ENCODE data around the gene SPATA31D4. TPM values are rescaled to one million over a fixed set of nuclear protein-coding genes. Genes with fewer than 3 reads are reported as not detected.
"Not testable (repeated sequence)": the region's sequence is repeated elsewhere in the genome, so short reads cannot be mapped to it uniquely, and the experiment has no call there.

SPATA31D4 gene
- total RNA-seq (2012; rRNA removed) = not detected in 2 replicates

- not testable (repeated sequence) for H3K4me3 ChIP-seq (ENCODE audit: low read length); H3K36me3 ChIP-seq (ENCODE audit: insufficient read depth, low read length); H3K4me2 ChIP-seq (ENCODE audit: low read length); H3K9me3 ChIP-seq (replicated peaks; ENCODE audit: low read length); H3K4me1 ChIP-seq (ENCODE audit: control insufficient read depth, insufficient read depth, low read length); H3K27me3 ChIP-seq (ENCODE audit: control insufficient read depth, insufficient read depth, low read length); H3K9ac ChIP-seq (ENCODE audit: low read depth, low read length)
Observed at GRCh38 chr9:81928305-81928704, at the start of gene SPATA31D4. TSS of gene SPATA31D4 (plus strand) at chr9:81928428. CDS start at chr9:81928514, 86 bp downstream.

- Histone ChIP-seq H3K9ac (ENCODE audit: low read depth, low read length) (no peak overlapping the region), H3K36me3 (ENCODE audit: insufficient read depth, low read length) (no peaks in the 10 kb centered on the region), H3K9me3 (replicated peaks; ENCODE audit: low read length) (no peaks in the 10 kb centered on the region), H3K4me1 (ENCODE audit: control insufficient read depth, insufficient read depth, low read length) (peaks cover 11% of the 10 kb centered on the region), H3K4me2 (ENCODE audit: low read length) (no peak overlapping the region), H3K27me3 (ENCODE audit: control insufficient read depth, insufficient read depth, low read length) (no peaks in the 10 kb centered on the region), H3K4me3 (ENCODE audit: low read length) (no peak overlapping the region)
Observed at GRCh38 chr9:81878530-81878929, 49.7 kb upstream of the SPATA31D4 start.

GRCh38 chr9:81879501-81879916 lies 48.7 kb upstream of the SPATA31D4 start:
- Histone ChIP-seq H3K9me3 (replicated peaks; ENCODE audit: low read length) (no peaks in the 10 kb centered on the region), H3K27me3 (ENCODE audit: control insufficient read depth, insufficient read depth, low read length) (no peaks in the 10 kb centered on the region), H3K36me3 (ENCODE audit: insufficient read depth, low read length) (no peaks in the 10 kb centered on the region), H3K9ac (ENCODE audit: low read depth, low read length) (no peak overlapping the region), H3K4me3 (ENCODE audit: low read length) (no peak overlapping the region), H3K4me1 (ENCODE audit: control insufficient read depth, insufficient read depth, low read length) (peaks cover 9% of the 10 kb centered on the region), H3K4me2 (ENCODE audit: low read length) (no peak overlapping the region)

- no peaks in the 10 kb centered on the region for H3K27me3 ChIP-seq (ENCODE audit: control insufficient read depth, insufficient read depth, low read length)
- H3K36me3 ChIP-seq (ENCODE audit: insufficient read depth, low read length) = no peaks in the 10 kb centered on the region
- H3K4me2 ChIP-seq (ENCODE audit: low read length) = no peak overlapping the region
- H3K9me3 ChIP-seq (replicated peaks; ENCODE audit: low read length) = no peaks in the 10 kb centered on the region
- H3K4me3 ChIP-seq (ENCODE audit: low read length) = no peak overlapping the region
- no peak overlapping the region for H3K9ac ChIP-seq (ENCODE audit: low read depth, low read length)
- H3K4me1 ChIP-seq (ENCODE audit: control insufficient read depth, insufficient read depth, low read length) = no peaks in the 10 kb centered on the region
Observed at GRCh38 chr9:81885602-81886001, 42.6 kb upstream of the SPATA31D4 start.

- H3K36me3 ChIP-seq (ENCODE audit: insufficient read depth, low read length) = no peaks in the 10 kb centered on the region
- no peak overlapping the region for H3K9ac ChIP-seq (ENCODE audit: low read depth, low read length)
- H3K4me1 ChIP-seq (ENCODE audit: control insufficient read depth, insufficient read depth, low read length) = no peaks in the 10 kb centered on the region
- no peaks in the 10 kb centered on the region for H3K27me3 ChIP-seq (ENCODE audit: control insufficient read depth, insufficient read depth, low read length)
- no peaks in the 10 kb centered on the region for H3K9me3 ChIP-seq (replicated peaks; ENCODE audit: low read length)
- no peak overlapping the region for H3K4me3 ChIP-seq (ENCODE audit: low read length)
- no peak overlapping the region for H3K4me2 ChIP-seq (ENCODE audit: low read length)
Observed at GRCh38 chr9:81886665-81887064, 41.6 kb upstream of the SPATA31D4 start.

GRCh38 chr9:81890104-81890503 lies 38.1 kb upstream of the SPATA31D4 start:
- Histone ChIP-seq H3K36me3 (ENCODE audit: insufficient read depth, low read length) (no peaks in the 10 kb centered on the region), H3K4me3 (ENCODE audit: low read length) (no peak overlapping the region), H3K9me3 (replicated peaks; ENCODE audit: low read length) (no peaks in the 10 kb centered on the region), H3K27me3 (ENCODE audit: control insufficient read depth, insufficient read depth, low read length) (no peaks in the 10 kb centered on the region), H3K9ac (ENCODE audit: low read depth, low read length) (no peak overlapping the region), H3K4me1 (ENCODE audit: control insufficient read depth, insufficient read depth, low read length) (no peaks in the 10 kb centered on the region), H3K4me2 (ENCODE audit: low read length) (no peak overlapping the region)

GRCh38 chr9:81892440-81892839 lies 35.8 kb upstream of the SPATA31D4 start:
- H3K27me3 ChIP-seq (ENCODE audit: control insufficient read depth, insufficient read depth, low read length) = no peaks in the 10 kb centered on the region
- no peak overlapping the region for H3K4me3 ChIP-seq (ENCODE audit: low read length)
- H3K9ac ChIP-seq (ENCODE audit: low read depth, low read length) = no peak overlapping the region
- no peaks in the 10 kb centered on the region for H3K4me1 ChIP-seq (ENCODE audit: control insufficient read depth, insufficient read depth, low read length)
- no peaks in the 10 kb centered on the region for H3K9me3 ChIP-seq (replicated peaks; ENCODE audit: low read length)
- H3K4me2 ChIP-seq (ENCODE audit: low read length) = no peak overlapping the region
- H3K36me3 ChIP-seq (ENCODE audit: insufficient read depth, low read length) = no peaks in the 10 kb centered on the region

GRCh38 chr9:81893929-81894328 lies 34.3 kb upstream of the SPATA31D4 start:
- Histone ChIP-seq H3K4me2 (ENCODE audit: low read length) (no peak overlapping the region), H3K4me3 (ENCODE audit: low read length) (no peak overlapping the region), H3K36me3 (ENCODE audit: insufficient read depth, low read length) (no peaks in the 10 kb centered on the region), H3K4me1 (ENCODE audit: control insufficient read depth, insufficient read depth, low read length) (no peaks in the 10 kb centered on the region), H3K9ac (ENCODE audit: low read depth, low read length) (no peak overlapping the region), H3K27me3 (ENCODE audit: control insufficient read depth, insufficient read depth, low read length) (no peaks in the 10 kb centered on the region), H3K9me3 (replicated peaks; ENCODE audit: low read length) (no peaks in the 10 kb centered on the region)

GRCh38 chr9:81894891-81895290 lies 33.3 kb upstream of the SPATA31D4 start:
- no peak overlapping the region for H3K4me3 ChIP-seq (ENCODE audit: low read length)
- H3K9ac ChIP-seq (ENCODE audit: low read depth, low read length) = no peak overlapping the region
- H3K4me2 ChIP-seq (ENCODE audit: low read length) = no peak overlapping the region
- no peaks in the 10 kb centered on the region for H3K9me3 ChIP-seq (replicated peaks; ENCODE audit: low read length)
- no peaks in the 10 kb centered on the region for H3K36me3 ChIP-seq (ENCODE audit: insufficient read depth, low read length)
- H3K27me3 ChIP-seq (ENCODE audit: control insufficient read depth, insufficient read depth, low read length) = no peaks in the 10 kb centered on the region
- H3K4me1 ChIP-seq (ENCODE audit: control insufficient read depth, insufficient read depth, low read length) = no peaks in the 10 kb centered on the region

- Histone ChIP-seq H3K36me3 (ENCODE audit: insufficient read depth, low read length) (no peaks in the 10 kb centered on the region), H3K4me3 (ENCODE audit: low read length) (no peak overlapping the region), H3K4me1 (ENCODE audit: control insufficient read depth, insufficient read depth, low read length) (no peaks in the 10 kb centered on the region), H3K4me2 (ENCODE audit: low read length) (no peak overlapping the region), H3K27me3 (ENCODE audit: control insufficient read depth, insufficient read depth, low read length) (no peaks in the 10 kb centered on the region), H3K9me3 (replicated peaks; ENCODE audit: low read length) (no peaks in the 10 kb centered on the region), H3K9ac (ENCODE audit: low read depth, low read length) (no peak overlapping the region)
Observed at GRCh38 chr9:81896070-81896469, 32.2 kb upstream of the SPATA31D4 start.

GRCh38 chr9:81898851-81899250 lies 29.4 kb upstream of the SPATA31D4 start:
- Histone ChIP-seq H3K27me3 (ENCODE audit: control insufficient read depth, insufficient read depth, low read length) (no peaks in the 10 kb centered on the region), H3K4me1 (ENCODE audit: control insufficient read depth, insufficient read depth, low read length) (no peaks in the 10 kb centered on the region), H3K9me3 (replicated peaks; ENCODE audit: low read length) (no peaks in the 10 kb centered on the region)

GRCh38 chr9:81902196-81902595 lies 26.0 kb upstream of the SPATA31D4 start:
- no peak overlapping the region for H3K9ac ChIP-seq (ENCODE audit: low read depth, low read length)
- no peaks in the 10 kb centered on the region for H3K27me3 ChIP-seq (ENCODE audit: control insufficient read depth, insufficient read depth, low read length)
- H3K4me1 ChIP-seq (ENCODE audit: control insufficient read depth, insufficient read depth, low read length) = no peaks in the 10 kb centered on the region

More at GRCh38 chr9:81898851-81899250, 29.4 kb upstream of the SPATA31D4 start:
- H3K9ac ChIP-seq (ENCODE audit: low read depth, low read length) = no peak overlapping the region
- H3K4me2 ChIP-seq (ENCODE audit: low read length) = no peak overlapping the region
- no peaks in the 10 kb centered on the region for H3K36me3 ChIP-seq (ENCODE audit: insufficient read depth, low read length)
- H3K4me3 ChIP-seq (ENCODE audit: low read length) = no peak overlapping the region

More at GRCh38 chr9:81902196-81902595, 26.0 kb upstream of the SPATA31D4 start:
- no peaks in the 10 kb centered on the region for H3K36me3 ChIP-seq (ENCODE audit: insufficient read depth, low read length)
- no peak overlapping the region for H3K4me3 ChIP-seq (ENCODE audit: low read length)
- H3K9me3 ChIP-seq (replicated peaks; ENCODE audit: low read length) = no peaks in the 10 kb centered on the region
- no peak overlapping the region for H3K4me2 ChIP-seq (ENCODE audit: low read length)
